KOPT-K1 (cell line): Measurements from ENCODE around the gene FICD.

Source experiments
- H3K27ac ChIP-seq: fragments of 200-600 bp; sonication (generic); 2 replicates; pipeline ENCODE4 v1.5.1; 2016; ENCODE audit warnings: antibody characterized with exemption, mild to moderate bottlenecking, low read depth, low read length; ENCODE audit not compliant: poor library complexity, severe bottlenecking
- H3K36me3 ChIP-seq: fragments of 200-600 bp; sonication (generic); 2 replicates; pipeline ENCODE4 v1.5.1; 2017; ENCODE audit warnings: antibody characterized with exemption, mild to moderate bottlenecking, low read length, moderate library complexity; ENCODE audit not compliant: insufficient read depth
- H3K9me3 ChIP-seq: fragments of 200-600 bp; sonication (generic); 2 replicates; pipeline ENCODE4 v1.5.1; 2017; ENCODE audit warnings: antibody characterized with exemption, low read length, mild to moderate bottlenecking; ENCODE audit not compliant: insufficient read depth, poor library complexity, severe bottlenecking

FICD gene

DNA sequence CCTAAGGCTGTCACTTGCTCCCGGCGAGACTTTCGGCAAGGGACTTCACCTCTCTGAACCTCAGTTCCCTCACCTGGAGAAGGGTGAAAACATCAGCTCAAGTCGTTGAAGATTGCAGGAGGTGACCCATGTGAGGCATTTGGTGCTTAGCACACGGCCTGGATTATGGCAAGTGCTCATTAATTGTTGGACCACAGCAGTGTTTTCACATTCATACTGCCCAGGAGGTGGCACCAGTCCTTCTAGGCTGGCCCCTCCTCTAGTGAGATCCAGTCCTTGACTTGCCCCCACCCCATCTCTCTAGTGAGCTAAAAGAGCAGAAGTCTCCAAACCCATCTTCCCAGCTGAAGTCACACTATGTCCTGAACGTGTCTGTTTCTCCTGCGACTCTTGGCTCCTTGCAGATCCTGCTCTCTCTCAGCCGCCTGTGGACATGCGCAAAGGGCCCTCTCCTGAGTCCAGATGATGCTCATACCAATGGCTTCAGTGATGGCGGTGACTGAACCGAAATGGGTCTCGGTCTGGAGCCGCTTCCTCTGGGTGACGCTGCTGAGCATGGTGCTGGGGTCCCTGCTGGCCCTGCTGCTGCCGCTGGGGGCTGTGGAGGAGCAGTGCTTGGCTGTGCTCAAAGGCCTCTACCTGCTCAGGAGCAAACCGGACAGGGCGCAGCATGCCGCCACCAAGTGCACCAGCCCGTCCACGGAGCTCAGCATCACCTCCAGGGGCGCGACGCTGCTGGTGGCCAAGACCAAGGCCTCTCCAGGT lies 1.6 kb downstream of the FICD start:
- peaks cover 48% of the 10 kb centered on the region for H3K36me3 ChIP-seq
- no peak overlapping the region for H3K27ac ChIP-seq
- no peaks in the 10 kb centered on the region for H3K9me3 ChIP-seq

DNA sequence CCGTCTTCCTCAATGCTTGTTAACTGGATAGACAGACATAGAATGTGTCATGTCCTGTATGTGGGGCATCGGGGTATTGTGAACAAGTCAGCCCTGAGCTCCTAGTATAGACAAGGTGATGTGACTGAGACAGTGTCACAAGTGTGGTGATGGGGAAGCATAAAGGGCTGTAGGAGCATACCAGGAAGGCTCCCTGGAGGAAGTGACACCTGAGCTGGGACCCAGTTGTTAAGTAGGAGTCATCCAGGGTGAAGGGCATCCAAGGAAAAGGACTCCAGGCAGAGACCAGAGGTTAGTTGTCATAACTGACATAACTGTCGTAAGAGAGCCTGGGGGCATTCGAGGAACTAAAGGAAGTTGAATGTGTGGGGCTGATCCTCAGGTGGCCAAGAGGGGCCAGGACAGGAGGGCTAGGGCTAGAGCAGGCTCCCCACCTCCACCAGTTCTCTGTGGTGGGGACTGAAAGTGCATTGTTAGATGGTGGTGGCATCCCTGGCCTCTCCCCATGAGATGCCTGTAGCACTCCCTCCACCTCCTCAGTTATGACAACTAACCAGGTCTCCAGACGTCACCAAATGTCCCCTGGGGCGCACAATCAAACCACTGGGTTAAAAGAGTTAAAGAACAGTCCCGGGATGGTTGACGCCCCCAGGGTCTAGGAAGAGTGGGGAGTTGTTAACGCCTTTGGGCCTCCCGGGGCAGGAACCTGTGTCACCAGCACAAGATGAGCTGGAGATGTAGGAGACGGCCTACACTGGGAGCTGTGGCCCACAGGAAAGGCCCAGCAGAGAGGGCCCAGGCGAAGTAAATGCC lies 2.4 kb downstream of the FICD start:
- H3K27ac ChIP-seq, result no peak overlapping the region
- H3K36me3 ChIP-seq, result peaks cover 56% of the 10 kb centered on the region
- H3K9me3 ChIP-seq, result no peaks in the 10 kb centered on the region

DNA sequence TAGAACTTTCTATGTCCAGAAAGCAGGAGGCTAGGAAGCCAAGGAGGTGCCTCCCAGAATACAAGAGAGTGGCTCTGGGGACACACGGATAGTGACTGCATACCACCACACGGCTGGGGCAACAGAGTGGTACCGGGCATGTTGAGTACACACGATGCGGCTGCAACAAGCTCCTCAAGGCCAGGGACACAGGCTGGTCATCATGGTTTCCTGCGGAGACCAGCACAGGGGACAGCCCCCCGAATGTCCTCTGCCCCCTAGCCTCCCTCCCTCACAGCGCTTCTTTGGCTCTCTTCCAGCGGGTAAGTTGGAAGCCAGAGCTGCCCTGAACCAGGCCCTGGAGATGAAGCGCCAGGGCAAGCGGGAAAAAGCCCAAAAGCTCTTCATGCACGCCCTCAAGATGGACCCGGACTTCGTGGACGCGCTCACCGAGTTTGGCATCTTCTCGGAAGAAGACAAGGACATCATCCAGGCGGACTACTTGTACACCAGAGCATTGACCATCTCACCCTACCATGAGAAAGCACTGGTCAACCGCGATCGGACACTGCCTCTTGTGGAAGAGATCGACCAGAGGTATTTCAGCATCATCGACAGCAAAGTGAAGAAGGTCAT lies 3.1 kb downstream of the FICD start:
- H3K27ac ChIP-seq, result no peak overlapping the region
- H3K36me3 ChIP-seq, result peaks cover 64% of the 10 kb centered on the region
- H3K9me3 ChIP-seq, result no peaks in the 10 kb centered on the region

DNA sequence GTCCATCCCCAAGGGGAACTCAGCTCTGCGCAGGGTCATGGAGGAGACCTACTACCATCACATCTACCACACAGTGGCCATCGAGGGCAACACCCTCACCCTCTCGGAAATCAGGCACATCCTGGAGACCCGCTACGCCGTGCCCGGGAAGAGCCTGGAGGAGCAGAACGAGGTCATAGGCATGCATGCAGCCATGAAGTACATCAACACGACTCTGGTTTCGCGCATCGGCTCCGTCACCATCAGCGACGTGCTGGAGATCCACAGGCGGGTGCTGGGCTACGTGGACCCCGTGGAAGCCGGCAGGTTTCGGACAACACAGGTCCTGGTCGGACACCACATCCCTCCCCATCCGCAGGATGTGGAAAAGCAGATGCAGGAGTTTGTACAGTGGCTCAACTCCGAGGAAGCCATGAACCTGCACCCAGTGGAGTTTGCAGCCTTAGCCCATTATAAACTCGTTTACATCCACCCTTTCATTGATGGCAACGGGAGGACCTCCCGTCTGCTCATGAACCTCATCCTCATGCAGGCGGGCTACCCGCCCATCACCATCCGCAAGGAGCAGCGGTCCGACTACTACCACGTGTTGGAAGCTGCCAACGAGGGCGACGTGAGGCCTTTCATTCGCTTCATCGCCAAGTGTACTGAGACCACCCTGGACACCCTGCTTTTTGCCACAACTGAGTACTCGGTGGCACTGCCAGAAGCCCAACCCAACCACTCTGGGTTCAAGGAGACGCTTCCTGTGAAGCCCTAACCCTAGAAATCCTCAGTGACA lies 3.8 kb downstream of the FICD start:
- Histone ChIP-seq H3K9me3 (no peaks in the 10 kb centered on the region), H3K36me3 (peaks cover 71% of the 10 kb centered on the region), H3K27ac (no peak overlapping the region)

DNA sequence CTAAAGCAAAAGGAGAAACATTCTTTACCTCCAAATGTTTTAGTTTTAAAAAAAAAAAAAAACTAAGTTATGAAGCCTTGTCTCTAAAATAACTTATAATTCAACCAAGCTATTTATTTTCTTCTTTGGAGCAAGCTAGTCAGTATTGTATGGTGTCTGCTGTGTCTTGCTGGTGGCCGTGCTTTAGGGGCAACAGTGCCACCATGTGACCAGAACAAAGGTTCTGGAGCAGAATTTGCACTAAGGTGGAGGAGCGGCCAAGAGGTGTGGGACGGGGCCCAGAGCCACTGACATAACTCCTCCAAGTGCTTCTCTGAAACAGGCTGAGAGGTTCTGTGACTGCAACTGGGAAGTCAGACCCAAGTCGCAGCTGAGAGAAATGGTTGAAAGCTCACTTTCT lies 4.5 kb downstream of the FICD start:
- Histone ChIP-seq H3K27ac (no peak overlapping the region), H3K36me3 (peaks cover 77% of the 10 kb centered on the region), H3K9me3 (no peaks in the 10 kb centered on the region)

DNA sequence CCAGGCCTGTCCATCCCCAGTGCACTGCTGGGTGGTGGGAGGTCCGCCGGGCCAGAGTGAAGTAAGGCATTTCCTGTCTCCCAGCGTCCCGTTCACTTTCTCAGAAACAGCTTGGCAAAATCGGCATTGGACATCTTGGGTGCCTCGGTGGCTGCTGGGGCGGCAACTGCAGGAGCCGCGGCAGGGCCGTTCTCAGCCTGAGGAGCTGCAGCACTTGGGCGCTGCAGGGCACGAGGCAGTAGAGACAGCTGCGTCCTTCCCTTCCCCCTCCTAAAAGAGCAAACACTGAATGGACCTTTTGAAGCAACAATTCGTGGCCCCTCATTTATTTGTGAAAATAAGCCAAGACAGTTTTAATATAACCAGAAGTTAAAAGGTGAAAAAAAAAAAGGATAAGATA lies 8.3 kb downstream of the FICD start:
- Histone ChIP-seq H3K36me3 (peaks cover 100% of the 10 kb centered on the region), H3K9me3 (no peaks in the 10 kb centered on the region), H3K27ac (no peak overlapping the region)

DNA sequence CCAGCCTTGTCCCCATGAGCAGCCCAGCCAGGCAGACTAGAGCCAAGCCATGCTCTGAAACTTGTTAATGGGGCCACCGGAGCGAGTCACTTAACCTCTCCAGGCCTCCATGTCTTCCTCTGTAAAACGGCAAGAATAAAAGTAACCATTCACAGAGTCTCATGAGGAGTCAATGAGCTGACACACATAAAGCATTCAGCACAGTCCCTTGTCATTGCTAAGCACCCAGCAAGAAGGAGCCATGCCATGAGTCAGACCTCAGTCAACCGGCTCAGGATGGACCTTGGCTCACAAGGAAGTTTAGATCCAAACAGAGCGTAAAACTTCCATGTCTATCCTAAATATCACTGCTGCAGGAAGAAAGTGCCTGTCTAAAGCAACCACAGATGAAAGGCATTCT lies 10.6 kb downstream of the FICD start:
- Histone ChIP-seq H3K9me3 (no peaks in the 10 kb centered on the region), H3K27ac (no peak overlapping the region), H3K36me3 (peaks cover 100% of the 10 kb centered on the region)

DNA sequence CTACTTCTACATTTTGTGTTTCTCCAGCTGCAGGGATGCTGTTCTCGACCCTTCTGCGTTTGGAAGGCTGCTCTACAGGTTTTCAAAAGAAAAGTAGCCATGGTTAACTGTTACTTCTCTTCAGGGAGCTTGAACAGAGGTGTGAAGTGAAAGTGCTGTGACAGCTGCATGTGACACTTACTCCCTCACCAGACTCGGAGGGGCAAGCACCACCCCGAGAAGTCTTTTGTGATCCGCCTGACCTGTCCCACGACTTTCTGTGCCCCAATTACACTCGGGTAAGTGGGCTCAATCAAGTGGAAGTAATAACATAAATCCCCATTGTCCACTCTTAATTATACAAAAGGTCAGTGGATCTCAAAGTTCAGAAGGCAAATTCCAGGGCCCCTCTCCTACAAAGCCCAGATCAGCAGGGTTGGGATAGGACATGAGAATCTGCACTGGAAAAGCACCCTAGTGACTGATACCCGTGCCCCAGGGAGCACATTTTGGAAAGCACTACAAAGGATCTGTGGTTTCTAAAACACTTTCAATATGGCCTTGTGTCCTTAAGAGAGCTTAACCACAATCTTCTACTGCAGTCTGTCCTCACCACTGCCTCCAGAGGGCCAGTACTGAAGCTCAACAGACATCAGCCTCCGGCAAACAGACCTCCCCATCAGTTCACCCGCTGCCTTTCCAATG lies 11.5 kb downstream of the FICD start:
- Histone ChIP-seq H3K27ac (no peak overlapping the region), H3K36me3 (peaks cover 100% of the 10 kb centered on the region), H3K9me3 (no peaks in the 10 kb centered on the region)

DNA sequence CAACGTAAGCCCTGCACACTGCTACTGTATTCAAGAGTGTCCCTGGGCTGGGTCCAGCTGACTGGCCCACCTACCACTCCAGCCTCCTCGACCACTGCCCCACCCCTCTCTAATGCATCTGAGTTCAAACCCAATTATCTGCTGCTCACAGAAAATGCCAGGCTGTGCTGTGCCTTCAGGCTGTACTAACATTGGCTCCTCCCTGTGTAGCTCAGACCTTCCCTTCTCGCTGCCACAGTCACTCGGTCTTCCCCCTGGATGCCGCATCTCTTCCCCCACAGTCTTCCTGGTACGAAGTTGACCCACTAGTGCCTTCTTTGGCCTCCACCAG lies 12.1 kb downstream of the FICD start:
- Histone ChIP-seq H3K9me3 (no peaks in the 10 kb centered on the region), H3K27ac (no peak overlapping the region), H3K36me3 (peaks cover 100% of the 10 kb centered on the region)

DNA sequence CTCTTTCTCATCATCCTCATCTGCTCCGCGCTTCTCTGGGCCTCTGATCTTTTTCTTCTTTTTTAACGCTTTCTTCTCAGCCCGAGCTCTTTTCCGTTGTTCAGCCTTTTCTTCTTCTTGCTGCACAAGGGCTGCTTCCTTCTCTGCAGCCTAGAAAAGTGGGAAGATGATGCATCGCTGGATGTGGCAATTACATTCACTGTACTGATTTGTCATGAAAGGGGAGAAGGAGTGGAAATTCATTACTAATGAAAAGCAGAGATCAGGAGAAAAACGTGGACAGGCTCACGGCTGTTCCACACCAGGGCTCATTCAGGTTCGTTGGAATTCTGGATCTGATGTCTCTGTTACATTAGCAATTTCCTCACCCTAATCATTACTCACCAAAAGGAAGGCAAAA lies 15.1 kb downstream of the FICD start:
- H3K36me3 ChIP-seq, result peaks cover 100% of the 10 kb centered on the region

DNA sequence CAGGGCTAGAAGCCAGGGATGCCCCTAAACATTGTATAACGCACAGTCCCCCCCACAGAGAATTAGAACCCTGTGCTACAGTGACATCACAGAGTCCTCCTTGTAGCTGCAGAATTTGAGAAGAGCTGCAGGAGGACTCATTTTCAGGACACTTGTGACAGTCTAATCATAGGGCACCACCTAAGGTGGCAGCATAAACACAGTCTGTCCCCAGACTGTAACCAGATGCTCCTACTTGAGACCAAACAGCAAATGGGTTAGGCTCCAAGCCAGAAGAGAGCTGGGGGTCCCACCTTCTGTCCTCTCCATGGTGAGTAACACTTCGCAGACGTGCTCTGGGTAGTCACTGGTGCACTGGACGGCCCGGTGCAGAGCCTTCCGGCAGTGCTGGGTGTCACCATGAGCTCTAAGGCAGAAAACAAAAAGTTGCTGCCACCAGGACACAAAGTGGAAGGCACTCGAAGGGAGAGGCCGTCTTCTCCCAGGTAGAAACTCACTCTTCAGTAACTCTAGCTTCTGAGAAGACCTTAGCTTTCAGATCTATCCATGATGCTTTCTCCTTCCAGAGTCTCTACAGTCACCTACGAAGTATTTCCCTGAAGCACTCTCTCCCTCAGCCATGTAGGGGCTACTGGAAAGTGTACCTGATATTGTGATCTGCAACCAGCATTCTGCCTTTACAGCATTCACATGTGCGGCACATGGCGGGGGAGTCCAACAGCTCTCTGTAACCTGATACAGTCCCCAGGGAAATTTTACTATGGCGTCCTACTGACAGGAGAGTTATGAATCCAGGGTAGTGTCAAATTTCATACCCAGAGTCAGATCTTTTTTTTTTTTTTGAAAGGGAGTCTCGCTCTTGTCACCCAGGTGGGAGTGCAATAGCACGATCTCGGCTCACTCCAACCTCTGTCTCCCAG lies 17.1 kb downstream of the FICD start:
- Histone ChIP-seq H3K27ac (no peak overlapping the region), H3K36me3 (peaks cover 100% of the 10 kb centered on the region), H3K9me3 (no peaks in the 10 kb centered on the region)

More for the DNA sequence above, 15.1 kb downstream of the FICD start:
- H3K9me3 ChIP-seq, result no peaks in the 10 kb centered on the region
- H3K27ac ChIP-seq, result no peak overlapping the region

DNA sequence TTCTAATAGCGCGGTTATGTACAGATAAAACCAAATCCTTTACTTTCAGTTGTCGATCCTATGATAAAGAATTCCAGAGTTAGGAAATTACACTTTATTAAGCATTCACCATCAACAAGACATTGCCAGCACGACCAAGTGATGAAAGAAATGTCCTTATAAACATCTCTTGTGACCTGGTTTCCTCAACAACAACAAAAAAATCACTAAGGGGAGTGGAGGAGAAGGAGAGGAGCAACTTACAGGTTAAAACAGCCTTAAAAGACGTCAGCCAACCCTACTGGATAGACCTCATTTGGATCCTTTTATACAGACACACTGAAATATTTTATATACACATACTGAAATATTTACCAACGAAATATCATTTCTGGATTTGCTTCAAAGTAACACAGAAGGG lies 23.1 kb downstream of the FICD start:
- Histone ChIP-seq H3K9me3 (no peaks in the 10 kb centered on the region), H3K36me3 (peaks cover 98% of the 10 kb centered on the region), H3K27ac (no peak overlapping the region)

DNA sequence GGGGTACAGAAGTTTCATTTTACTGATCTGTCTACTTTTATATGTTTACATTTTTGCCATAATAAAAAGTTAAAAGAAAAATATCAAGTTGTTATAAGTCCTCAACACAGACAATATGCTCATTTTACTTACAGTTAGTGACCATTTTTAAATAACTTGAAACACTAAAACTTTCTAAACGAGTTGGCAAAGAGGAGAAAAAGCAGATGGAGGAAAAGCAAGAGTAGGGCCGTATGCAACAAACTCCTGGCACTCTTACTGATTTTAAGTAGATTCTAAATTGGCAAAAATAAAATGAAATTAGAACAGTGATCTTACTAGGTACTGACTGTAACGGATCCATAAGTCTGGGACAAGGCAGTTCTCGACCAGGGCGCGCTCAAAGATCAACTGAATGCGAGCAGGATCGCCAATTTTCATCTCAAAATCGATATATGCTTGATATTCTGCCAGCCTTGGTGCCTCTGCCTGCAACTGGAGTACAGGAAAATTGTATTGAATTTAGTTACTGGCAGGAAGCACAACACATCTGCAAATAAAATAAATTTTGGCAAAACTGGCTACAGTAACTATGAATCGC lies 23.6 kb downstream of the FICD start:
- Histone ChIP-seq H3K36me3 (peaks cover 98% of the 10 kb centered on the region), H3K9me3 (no peaks in the 10 kb centered on the region), H3K27ac (no peak overlapping the region)
